ENCODE measurements around the gene OSCAR.

The OSCAR gene

DNA sequence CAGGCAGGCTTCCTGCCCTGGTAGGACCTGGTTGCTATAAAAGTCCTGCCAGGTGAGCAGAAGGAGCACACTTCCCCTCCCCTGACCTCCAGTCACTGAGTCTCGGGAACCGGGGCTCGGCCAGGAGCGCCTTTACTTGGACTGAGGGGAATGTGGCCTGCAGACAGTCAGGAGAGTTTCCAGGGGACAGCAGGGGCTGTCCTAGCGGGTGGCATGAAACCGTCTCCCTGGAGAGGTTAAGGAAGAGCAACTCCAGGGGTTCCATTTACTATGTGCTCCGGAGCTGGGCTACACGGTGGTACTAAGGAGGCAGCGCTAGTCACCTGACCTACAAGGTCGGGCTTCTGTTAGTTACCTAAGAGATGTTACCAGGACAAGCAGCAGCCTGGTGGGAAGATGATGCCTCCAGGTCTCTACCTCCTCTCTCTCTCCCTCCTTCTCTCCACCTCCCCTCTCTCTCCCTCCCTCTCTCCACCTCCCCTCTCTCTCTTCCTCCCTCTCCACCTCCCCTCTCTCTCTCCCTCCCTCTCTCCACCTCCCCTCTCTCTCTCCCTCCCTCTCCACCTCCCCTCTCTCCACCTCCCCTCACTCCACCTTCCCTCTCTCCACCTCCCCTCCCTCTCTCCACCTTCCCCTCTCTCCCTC, 32.8 kb upstream of the OSCAR start:
- no peak for DNase-seq (ENCODE audit: low spot score)
- TF ChIP-seq, protein P1, sequence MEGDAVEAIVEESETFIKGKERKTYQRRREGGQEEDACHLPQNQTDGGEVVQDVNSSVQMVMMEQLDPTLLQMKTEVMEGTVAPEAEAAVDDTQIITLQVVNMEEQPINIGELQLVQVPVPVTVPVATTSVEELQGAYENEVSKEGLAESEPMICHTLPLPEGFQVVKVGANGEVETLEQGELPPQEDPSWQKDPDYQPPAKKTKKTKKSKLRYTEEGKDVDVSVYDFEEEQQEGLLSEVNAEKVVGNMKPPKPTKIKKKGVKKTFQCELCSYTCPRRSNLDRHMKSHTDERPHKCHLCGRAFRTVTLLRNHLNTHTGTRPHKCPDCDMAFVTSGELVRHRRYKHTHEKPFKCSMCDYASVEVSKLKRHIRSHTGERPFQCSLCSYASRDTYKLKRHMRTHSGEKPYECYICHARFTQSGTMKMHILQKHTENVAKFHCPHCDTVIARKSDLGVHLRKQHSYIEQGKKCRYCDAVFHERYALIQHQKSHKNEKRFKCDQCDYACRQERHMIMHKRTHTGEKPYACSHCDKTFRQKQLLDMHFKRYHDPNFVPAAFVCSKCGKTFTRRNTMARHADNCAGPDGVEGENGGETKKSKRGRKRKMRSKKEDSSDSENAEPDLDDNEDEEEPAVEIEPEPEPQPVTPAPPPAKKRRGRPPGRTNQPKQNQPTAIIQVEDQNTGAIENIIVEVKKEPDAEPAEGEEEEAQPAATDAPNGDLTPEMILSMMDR (IDR thresholded peaks at IDR 0.05; ENCODE audit: extremely low read depth, missing control alignments): no peak

DNA sequence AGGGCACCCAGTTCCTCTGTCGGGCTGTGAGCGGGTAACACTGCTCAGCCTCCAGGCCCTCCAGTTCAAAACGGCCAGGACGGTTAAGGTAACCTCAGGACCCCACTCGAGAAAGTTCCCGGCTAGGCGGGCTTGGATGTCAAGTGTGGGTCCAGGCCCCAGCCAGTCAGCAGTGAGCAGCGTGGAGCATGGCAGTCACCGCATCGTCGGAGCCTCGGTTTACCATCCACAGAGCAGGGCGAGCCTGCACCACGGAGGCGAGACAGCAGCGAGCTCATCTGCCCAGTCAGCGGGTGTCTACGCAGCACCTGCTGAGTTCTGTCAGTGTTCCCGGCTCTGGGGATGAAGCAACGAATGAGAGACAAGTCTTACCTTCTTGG, 29.0 kb upstream of the OSCAR start:
- TF ChIP-seq, protein P1 (IDR thresholded peaks at IDR 0.05; ENCODE audit: extremely low read depth, missing control alignments): no peak
- no peak for DNase-seq (ENCODE audit: low spot score)

DNA sequence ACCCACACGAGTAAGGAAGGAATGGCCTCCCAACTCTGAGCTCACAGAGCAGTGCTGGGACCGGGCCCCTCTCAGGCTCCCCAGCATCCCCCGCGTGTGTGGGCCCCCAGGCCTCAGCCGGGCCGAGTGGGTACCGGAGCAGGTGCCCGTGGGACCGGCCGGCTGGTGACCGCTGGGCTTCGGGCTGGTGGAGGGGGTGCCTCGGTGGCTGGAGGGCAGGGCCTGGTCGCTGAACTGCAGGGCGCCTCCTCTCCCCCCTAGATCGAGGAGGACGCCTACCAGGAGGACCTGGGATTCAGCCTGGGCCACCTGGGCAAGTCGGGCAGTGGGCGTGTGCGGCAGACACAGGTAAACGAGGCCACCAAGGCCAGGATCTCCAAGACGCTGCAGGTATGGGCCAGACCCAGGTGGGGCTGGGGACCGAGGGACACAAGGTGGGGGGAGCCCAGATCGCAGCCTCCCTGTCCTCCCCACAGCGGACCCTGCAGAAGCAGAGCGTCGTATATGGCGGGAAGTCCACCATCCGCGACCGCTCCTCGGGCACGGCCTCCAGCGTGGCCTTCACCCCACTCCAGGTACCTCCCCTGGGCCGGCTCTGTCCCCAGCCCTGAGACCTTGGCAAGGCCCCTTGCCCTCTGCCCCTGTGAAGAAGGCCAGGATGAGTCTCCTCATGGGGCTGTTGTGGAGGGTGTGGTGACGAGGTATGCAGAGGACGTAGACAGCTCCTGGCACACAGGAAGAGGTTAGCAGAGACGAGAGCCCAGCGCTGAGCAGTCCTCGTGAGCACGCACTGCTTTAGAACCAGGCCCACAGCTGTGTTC, 28.4 kb upstream of the OSCAR start:
- DNase-seq (ENCODE audit: low spot score): no peak
- TF ChIP-seq, protein P1 (IDR thresholded peaks at IDR 0.05; ENCODE audit: extremely low read depth, missing control alignments): no peak

DNA sequence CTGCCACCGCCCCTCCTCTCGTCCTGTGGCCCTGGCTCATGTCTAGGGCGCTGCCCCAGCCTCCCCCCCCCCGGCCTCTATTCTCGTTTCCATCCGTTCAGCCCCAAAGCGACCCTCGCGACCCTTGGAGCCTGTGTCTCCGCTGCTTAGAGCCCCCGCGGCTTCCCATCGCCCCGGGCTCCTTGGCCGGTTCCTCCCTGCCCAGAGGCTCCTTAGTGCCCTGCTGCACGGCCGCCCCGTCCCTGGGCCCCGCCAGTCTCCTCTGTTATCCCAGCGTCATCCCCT, 27.8 kb upstream of the OSCAR start:
- TF ChIP-seq, protein P1 (IDR thresholded peaks at IDR 0.05; ENCODE audit: extremely low read depth, missing control alignments): no peak
- no peak for DNase-seq (ENCODE audit: low spot score)

DNA sequence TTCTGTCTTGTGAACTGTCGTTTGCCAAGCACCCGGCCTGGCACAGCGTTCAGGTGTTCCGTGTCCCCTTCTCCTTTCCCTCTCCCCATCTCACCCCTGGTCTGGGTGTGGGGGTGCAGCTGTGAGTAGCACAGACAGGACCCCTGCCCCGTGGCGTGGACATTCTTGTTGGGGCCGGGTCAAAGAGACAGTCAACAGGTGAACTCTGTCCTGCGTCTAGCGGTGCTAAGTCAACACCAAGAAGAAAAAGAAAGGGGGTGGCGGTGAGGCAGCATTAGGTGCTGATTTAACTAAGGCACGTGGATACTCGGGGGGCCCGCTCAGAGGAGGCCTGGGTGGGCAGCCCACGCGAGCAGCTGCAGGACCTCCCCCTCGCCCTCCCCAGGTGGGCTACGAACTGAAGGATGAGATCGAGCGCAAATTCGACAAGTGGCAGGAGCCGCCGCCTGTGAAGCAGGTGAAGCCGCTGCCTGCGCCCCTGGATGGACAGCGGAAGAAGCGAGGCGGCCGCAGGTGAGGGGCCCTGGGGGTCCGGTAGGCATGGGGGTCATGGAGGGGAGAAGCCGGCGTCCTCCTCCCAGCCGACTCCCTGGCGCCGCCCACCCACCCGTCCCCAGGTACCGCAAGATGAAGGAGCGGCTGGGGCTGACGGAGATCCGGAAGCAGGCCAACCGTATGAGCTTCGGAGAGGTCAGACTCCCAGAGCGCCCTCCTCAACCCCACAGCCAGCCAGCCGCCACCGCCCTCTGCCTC, 27.3 kb upstream of the OSCAR start:
- no peak for DNase-seq (ENCODE audit: low spot score)
- TF ChIP-seq, protein P1 (IDR thresholded peaks at IDR 0.05; ENCODE audit: extremely low read depth, missing control alignments): no peak

DNA sequence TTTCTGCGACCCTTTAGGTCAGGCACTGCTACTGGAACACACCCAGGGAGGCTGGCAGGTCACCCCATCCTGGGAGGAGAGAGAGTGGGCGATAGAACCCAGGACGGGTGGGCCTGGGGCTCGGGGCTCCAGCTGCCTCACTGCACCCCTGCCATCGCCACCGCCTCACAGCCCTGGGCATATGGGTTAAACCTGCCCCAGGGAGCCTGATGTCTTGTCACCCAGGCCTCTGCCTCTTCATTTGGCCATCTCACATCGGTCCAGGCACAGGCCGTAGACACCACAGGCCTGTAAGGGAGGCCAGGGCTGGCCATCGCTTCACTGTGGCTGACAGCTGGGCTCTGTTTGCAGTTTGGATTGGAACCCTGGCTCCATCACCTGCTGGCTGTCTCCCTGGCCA, 25.1 kb upstream of the OSCAR start:
- no peak for DNase-seq (ENCODE audit: low spot score)
- TF ChIP-seq, protein P1 (IDR thresholded peaks at IDR 0.05; ENCODE audit: extremely low read depth, missing control alignments): no peak

DNA sequence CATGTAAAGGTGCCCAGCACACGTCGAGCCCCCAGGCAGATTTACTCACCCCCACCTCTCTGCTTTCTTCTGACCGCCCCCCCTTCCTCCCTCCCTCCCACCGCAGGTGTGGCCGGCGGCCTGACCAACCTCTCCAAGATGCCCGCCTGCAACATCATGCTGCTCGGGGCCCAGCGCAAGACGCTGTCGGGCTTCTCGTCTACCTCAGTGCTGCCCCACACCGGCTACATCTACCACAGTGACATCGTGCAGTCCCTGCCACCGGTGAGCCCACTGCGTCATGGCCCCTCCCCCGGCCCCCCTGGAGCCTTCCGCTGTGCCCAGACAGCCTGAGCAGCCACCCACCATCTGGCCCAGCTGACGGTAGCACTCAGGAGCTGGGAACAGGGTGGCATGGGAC, 23.8 kb upstream of the OSCAR start:
- TF ChIP-seq, protein P1 (IDR thresholded peaks at IDR 0.05; ENCODE audit: extremely low read depth, missing control alignments): no peak
- DNase-seq (ENCODE audit: low spot score): no peak

Data from GM20000 (cell line).